NCI-H187 treated with DMSO at 0.1 percent for 48 hours (cell line): Measurements from ENCODE around the gene ZNF385D.

Experiments used
- DNase-seq: peaks from one replicate; lab custom pipeline; 2025; lab: John Stamatoyannopoulos, UW

Gene ZNF385D, protein sequence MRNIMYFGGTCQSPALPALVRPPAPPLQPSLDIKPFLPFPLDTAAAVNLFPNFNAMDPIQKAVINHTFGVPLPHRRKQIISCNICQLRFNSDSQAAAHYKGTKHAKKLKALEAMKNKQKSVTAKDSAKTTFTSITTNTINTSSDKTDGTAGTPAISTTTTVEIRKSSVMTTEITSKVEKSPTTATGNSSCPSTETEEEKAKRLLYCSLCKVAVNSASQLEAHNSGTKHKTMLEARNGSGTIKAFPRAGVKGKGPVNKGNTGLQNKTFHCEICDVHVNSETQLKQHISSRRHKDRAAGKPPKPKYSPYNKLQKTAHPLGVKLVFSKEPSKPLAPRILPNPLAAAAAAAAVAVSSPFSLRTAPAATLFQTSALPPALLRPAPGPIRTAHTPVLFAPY

DNA sequence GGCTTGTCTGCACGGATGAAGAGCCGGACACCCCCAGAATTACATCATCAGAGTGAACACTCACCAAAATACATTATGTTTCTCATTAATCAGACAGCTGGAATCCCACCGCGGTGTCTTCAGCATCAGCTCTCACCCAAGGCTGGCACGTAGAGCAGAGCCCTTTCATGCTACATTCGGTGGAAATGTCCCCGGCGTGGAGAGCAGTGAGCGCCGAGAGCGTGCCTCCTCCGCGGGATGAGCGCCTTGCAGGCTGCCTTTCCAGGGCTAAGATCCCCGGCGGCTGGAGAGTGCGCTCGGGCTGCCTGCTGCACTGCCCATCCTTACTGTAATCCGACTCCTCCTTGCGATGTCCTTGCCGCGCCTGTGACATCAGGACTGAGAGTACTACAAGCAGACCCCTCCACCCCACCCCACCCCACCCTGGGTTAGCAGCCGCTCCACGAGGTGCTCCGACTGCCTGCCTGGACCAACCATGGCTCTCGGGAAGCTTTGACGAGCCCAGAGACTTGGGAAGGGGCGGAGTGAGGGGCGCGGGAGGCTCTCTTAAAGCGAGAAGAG is at the start of gene ZNF385D:
TSS of gene ZNF385D (minus strand) at position 380 of the 561 bp plus-strand sequence. CDS start at position 86, 294 bp downstream.
- no peak for DNase-seq

DNA sequence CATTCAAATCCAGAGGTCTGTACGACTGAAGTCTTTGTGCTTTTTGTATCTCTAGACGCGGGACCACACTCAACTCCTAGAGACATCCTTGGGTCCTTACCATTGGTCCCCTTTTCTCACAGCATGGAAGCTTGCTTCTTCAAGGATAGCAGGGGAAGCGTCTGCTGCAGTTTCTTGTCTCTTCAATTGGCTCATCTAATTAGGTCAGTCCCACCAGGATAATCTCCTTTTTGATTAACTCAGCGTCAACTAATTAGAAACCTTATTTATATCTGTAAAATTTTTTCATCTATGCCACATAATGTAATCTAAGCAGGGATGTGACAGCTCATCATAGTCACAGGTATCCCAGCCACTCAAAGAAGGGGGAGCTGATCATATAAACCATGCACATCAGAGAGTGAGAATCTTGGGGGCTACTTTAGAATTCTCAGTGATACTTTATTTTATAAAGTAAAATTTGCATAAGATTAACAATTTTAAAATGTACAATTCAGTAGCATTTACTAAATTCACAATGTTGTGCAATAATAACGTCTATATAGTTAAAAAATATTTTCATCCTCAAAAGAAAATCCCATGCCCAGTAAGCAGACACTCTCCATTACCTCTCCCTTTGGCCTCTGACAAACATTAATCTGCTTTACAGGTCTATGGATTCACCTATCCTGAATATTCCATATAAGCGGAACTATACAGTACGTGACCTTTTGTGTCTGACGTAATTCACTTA is 47.5 kb upstream of the ZNF385D start:
- no peak for DNase-seq

DNA sequence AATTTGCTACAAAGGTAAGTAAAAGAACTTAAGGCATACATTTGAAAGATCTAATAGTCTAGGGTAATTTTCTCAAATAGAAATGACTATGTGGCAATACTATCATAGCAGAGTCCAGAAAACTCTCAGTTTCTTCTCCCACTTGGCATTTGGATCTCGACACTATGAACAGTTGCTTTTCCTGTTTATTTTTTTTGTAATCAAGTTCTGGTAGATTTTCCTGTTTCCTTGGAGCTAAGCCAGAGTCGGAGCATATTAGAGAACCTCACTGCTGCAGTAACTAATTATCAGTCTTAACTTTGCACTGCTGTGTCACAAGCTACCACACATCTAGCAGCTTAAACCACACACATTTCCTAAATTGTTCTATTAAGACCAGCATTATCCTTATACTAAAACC is 44.9 kb upstream of the ZNF385D start:
- DNase-seq, result no peak

DNA sequence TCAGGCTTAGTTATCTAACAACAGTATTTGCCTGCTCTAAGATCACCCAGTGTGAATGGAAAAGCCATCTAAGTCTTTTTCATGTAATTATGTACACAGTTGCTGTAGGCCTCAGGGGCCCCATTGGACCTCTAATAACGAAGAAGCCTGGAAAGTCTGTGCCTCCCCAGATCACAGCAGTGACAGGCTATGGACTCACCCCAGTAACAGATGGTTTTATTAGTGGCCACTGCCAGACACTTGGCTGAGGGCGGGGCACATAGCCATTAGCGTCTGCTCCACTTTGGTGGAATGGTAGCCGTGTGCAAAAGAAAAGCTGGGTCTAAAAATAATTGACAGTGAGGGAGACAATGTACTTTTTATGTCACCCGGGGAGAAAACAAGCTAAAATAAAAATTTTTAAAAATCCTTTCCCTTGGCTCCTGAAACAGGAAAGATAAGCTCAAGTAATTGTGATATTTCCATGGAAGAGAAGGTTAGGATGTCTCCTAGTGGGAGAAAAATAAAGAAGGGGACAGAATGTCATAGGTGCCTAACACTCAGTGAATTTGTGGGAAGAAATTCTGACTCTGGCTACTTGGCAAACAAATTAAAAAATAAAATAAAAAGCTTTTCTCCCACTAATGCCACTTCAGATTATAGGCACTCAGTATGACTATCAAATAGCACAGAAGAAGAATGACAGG is 44.3 kb upstream of the ZNF385D start:
- no peak for DNase-seq

DNA sequence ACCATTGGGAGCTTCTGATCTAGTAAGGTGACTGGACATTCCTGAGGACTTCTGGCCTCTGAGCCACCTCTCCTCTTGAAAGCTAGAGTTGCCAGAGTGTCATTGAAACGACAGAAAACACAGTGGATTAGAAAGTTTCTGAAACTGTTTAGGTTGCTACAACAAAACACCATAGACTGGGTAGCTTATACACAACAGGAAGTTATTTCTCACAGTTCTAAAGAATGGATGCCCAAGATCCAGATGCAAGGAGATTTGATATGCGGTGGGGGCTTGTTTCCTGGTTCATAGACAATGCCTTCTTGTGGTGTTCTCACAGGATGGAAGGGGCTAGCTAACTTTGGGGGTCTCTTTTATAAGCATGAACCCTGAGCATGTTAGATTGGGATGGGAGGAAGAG is 43.3 kb upstream of the ZNF385D start:
- DNase-seq, result no peak

DNA sequence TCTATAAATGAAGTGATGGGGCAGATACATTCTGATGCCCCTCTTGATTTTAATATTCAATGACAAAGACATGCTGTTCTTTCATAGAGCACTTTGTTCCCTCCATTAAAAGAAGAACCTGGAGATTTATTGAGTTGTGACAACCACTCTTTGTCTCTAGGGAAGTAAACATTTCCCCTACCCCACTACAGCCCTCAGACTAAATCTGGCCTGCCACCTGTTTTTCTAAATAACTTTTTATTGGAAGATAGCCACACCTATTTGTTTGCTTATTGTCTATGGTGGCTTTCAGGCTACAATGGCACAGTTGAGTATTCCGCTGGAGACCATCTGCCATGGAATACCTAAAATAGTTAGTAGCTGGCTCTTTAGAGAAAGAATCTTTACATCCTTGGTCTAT is 41.2 kb upstream of the ZNF385D start:
- DNase-seq, result no peak

DNA sequence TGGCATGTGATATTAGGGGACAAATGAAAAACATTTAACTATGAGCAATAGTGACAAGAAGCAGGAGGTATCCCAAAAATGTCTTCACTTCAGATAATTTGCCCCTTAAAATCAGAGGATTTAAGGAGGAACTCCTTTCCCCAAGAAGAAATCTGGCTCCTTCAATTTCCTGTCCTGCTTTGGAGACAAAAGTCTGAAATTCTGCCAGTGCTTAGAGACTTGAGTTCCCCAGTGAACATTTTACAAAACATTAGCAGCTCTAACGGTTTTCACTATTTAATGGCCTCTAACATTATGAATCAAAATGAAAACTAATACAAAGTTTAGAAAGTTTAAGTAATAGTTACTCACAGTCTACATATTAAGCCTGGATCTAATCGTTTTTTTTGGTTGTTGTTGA is 40.3 kb upstream of the ZNF385D start:
- DNase-seq, result no peak

DNA sequence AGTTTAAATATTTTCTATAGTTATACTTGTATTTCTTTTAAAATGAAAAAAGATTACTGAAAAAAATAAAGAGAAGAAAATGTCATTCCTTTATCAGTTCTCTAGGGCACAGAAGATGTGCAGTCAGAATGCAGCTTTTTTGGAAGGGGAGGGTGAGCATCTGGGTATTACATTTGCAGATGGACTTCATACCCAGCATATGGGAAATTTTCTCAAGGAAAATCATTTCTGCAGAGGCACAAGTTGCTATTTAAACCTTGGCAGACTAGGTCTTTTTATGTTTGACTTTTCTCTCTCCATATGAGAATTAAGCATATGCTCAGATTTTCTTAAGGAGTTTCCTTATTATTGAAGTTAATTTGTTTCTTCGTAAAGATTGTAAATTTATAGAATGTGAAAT is 39.5 kb upstream of the ZNF385D start:
- DNase-seq, result no peak

DNA sequence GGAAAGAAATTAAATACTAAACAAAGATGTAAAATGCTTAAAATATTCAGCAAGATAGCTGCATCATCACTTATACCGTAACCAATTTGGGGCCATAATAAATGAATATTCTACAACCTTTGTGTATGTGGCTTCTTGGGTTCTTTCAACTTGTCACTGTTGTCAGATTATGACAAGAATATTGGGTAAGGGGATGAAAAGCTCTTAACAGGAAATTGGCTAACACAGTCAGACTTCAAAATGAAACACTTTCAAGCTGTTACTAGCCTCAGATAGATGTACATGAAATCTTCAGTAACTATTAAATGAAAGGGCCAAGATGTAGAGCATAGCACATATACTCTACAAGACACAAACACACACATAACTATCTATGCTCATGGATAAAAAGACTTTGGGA is 38.7 kb upstream of the ZNF385D start:
- no peak for DNase-seq

DNA sequence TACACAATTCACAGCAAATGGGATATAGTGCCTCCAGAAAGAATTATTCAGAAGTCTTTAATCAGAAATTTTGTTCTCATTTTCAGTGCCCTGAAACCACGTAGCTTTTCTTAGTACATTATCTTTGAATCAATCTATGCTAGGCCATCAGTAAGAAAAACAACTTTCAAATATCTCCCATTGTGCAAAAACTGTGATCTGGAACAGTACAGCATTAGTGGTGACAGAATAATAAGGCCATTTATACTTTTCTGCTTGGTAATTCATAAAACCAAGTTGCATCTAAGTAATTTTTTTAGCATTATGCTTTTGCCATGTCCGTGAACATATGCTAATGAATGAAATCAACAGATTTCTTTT is 35.4 kb upstream of the ZNF385D start:
- no peak for DNase-seq

DNA sequence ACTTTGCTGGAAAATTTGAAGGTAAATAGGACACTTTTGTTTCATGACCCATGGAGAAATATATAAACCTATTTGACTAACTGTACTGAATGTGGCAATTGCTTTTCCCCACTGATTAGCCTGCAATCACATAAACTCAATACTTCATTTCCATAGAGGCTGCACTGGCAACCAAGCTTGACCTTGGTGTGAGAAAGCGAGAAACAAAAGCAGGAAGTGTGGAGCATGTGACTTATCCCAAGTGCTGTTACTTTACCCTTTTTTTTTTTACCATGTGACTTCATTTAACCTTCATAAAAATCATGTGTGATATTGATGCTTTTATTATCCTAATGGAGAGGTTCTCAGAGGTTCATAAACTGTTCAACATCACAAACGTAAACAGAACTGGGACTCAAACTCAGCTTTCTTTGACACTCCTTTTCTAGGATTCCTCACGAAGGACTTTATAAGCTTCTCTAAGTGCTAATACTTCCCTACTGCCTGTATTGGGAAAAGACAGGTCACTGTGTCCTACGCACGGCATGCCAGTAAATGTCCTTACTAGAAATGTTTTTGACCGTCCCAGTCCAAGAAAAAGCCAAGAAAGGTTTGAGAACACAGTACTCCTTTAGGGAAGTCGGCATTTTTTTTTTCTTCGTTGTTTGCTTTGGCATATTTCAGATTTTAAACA is 34.9 kb upstream of the ZNF385D start:
- no peak for DNase-seq

DNA sequence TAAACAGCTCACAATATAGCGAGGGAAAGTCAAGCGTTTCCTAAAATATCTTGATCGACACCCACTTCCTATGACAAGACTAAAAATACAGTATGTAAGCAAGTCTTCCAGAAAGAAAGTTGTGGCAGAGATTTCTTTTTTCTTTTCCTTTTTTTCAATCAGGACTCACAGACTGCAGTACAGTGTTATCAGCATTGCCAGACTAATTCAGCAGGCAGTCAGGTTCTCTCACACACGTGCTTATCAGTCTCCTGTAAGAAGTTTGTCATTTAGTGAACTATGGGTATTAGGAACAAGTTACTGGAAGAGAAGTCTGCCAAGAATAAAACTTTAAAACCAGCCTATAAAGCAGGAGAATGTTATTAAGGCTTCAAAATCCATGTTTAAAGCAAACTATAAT is 32.8 kb upstream of the ZNF385D start:
- DNase-seq, result no peak

DNA sequence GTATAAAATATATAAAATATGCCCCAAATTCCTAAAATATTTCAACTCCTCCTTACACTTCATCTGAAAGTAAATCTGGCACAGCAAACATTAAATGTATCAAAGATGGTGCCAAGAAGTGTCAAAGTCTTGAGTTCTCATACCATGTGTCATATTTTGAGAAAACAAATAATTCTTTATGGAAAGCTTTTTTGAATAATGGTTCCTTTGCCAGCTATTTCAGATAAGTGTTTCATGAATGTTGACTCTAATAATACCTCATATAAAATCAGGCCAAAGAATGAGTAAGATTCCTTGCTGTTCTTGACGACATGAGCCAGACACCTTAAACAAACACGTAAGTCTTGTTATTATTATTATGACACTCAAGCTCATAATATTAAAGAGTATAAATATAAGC is 30.3 kb upstream of the ZNF385D start:
- DNase-seq, result no peak

DNA sequence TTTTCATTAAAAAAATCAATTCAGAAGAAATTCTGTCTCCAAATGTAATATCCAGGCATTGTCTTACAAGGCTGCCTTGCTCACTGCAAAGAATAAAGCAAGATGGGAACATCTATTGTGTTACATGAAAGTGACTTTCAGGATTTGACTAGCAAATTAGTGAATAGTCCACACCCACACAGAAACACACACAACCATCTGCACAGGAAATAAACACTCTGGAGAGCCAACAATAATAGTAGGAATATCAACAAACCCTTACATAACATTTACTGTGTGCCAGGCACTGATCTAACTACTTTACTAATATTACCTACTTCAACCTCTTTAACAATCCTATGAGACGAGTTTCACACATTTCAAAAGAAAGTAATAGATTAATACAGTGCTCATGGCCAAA is 28.9 kb upstream of the ZNF385D start:
- DNase-seq, result no peak

DNA sequence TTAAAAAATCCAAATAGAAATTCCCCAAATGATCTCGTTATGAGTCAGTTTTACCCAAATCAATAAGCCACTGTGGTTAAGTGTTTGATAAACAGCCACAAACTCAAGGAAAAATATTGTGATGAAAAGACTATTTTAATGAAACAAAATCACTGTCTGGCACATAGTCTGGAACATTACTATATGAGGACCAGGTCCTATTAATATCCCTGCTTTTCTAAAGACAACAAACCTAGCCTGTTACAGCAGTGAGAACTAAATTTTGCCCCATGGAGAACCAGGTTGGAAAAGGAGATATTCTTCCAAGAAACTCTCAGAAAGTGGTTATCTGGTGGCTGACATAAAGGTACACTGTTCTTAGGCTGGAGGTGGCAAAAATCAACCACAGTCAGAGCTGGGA is 27.7 kb upstream of the ZNF385D start:
- DNase-seq, result no peak

DNA sequence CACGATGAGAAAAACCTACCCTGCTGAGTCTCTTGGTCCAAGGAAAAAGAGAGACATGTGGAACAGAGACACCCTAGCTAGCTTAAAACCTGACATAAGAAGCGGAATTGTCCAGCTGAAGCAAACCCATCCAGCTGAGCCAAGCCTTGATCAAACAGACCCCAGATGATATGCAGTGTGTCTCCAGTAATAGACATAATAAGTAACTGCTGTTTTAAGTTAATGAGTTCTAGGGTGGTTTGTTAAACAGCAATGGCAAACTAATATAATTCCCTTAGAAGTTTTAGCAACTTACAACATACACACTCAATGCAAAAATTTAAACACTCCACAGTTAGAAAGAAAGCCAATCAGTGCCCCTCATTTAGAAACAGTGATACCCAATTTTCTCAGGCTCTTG is 26.8 kb upstream of the ZNF385D start:
- DNase-seq, result no peak

DNA sequence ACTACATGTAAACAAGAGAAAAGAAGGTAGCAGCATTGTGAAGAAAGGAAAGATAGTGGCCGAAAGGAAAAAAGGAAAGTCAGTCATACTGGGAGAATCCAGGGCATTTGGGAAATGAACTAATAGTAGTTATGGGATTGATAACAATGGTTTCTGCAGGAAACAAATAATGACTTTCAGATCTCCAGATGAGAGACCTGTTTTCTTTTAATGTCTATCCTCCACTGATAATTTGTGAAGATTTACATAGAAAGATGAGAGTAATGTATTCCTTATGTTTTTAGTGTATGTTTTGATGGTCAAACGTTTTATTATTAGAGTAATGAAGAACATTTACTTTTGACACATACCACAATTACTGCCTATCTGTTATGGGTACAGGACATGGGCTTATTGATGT is 15.0 kb upstream of the ZNF385D start:
- DNase-seq, result no peak

DNA sequence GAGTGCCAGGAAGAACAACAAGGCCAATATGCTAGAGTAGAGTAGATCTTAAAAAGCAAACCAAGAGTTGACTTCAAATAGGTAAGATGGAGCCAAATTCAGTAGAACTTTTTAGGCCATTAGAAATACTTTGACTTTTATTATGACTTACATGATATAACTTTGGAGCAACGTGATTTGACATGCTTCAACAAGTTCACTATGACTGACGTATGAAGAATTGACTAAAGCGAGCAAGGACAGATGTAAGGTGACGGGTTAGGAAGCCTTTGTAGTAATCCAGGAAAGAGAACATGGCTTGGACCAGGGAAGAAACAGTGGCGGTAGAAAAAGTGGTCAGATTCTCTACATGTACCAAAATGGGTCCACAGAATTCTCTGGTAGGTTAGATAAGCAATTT is 4.9 kb upstream of the ZNF385D start:
- DNase-seq, result no peak

DNA sequence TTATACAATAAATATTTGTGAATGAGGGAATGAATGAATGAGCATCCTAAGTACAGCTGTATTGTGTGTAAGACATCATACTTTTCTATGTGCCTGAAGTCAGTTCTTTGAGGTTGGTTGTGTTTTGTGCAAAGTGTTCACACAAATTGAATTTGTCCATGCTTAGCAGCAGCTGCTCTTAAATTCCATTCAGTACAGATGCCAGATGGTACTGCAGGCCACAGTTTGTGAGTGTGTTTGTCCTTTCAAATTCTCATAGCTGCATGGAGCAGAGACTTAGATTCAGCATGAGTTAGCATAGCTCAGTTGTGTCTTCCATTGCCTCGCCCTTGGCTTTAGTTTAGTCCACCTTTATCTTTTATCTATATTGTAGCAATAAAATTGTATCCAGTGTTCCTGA is 3.8 kb upstream of the ZNF385D start:
- no peak for DNase-seq

DNA sequence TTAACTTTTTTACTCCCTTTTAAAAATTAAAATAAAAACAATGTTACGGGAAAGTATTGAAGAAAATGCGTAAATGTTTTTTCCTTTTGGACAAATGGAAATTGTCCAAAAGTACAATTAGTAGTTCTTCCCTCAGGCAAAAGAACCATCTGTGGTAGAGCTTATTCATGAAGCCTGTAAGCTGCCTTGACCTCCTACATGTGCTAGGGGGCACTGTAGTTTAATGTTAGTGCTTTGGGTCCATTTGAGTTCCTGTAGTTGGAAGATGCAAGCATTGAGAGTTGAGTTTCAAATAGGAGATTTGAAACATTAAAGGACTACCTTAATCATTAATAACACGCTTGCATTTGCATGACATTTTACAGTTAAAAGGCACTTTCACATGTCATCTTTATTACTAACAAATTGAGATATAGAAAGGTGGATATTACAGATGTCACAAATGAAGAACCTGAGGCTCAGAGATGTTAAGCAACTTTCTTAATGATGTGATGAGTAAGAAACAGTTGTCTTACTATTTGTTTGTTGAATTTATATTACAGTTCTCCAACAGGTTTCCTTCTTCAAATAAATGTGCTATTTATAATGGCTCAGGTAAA is 1.8 kb upstream of the ZNF385D start:
- DNase-seq, result peak; percentile 12

DNA sequence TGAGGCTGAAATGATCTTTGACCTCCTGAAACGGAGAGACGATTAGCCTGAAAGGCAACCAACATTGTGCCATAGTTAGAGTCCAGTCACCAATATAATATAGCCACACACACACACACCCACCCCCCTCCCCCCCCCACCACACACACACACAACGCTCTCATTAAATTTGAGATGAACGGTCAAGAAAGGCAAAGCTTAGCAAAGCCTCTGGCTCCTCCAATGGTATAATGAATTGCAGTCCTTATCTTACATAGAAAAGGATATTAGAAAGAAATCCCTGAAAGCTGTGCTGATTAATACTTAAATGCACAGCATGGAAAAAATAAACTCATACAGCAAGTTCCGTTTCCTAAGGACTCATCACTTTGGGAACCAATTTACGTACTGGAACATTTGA is 876 bp upstream of the ZNF385D start:
- DNase-seq, result no peak
